HCT116 (cell line): ENCODE measurements around the gene NDUFS1.

ENCODE experiments used
- POLR2A ChIP-seq: IDR thresholded peaks from 2 replicates; pipeline ENCODE4 v1.7.0; 2011; ENCODE audit warnings: borderline replicate concordance; ENCODE audit not compliant: insufficient read depth, insufficient read length; ENCODE audit errors: extremely low read depth
- POLR2AphosphoS5 ChIP-seq: IDR thresholded peaks from 2 replicates; pipeline ENCODE4 v1.6.1; 2011; ENCODE audit warnings: mild to moderate bottlenecking, low read depth, low read length, moderate library complexity
- SP1 ChIP-seq: IDR thresholded peaks from 2 replicates; pipeline ENCODE4 v1.6.1; 2012; ENCODE audit warnings: low read depth
- TF ChIP-seq, protein P1 (sequence below), 3 experiments: fragments of 200-600 bp in 1 of 3; sonication (generic) in 1 of 3; IDR thresholded peaks in 2 of 3; conservative IDR thresholded peaks in 1 of 3; 2 replicates each; pipeline ENCODE4 v1.5.1; 2012 to 2017; ENCODE audit warnings: low read depth in 2 of 3, low read length in 2 of 3, antibody characterized with exemption in 1 of 3, borderline replicate concordance in 1 of 3, control low read depth in 1 of 3, mild to moderate bottlenecking in 1 of 3, mixed read lengths in 1 of 3, mixed run types in 1 of 3, moderate library complexity in 1 of 3; ENCODE audit not compliant: insufficient read depth in 1 of 3

DNA sequence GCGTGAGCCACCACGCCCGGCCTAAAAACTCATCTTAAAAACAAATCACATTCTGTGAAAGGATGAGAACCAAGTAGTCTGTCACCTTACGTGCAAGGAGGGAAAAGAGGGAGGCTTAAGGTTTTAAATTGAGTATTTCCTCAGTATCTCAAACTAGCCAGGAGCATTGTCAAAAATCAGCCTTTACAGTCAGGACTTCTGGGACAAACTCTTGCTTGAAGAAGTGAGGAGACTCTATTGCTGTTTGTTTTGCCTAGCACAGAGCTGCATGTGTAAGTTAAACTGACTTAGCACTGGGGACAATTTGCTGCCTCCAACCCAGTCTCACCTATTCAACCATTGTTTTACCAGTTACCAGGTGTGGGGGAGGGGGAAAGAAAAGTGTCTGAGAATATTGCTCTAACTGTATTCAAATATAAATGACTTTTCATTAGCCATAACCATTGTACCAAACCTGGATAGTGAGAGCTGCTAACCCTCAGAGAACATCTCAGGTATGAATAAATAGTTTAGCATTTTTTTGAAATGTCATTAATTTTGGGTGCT lies 76.9 kb downstream of the NDUFS1 start:
- TF ChIP-seq SP1, result no peak
- TF ChIP-seq, protein P1, sequence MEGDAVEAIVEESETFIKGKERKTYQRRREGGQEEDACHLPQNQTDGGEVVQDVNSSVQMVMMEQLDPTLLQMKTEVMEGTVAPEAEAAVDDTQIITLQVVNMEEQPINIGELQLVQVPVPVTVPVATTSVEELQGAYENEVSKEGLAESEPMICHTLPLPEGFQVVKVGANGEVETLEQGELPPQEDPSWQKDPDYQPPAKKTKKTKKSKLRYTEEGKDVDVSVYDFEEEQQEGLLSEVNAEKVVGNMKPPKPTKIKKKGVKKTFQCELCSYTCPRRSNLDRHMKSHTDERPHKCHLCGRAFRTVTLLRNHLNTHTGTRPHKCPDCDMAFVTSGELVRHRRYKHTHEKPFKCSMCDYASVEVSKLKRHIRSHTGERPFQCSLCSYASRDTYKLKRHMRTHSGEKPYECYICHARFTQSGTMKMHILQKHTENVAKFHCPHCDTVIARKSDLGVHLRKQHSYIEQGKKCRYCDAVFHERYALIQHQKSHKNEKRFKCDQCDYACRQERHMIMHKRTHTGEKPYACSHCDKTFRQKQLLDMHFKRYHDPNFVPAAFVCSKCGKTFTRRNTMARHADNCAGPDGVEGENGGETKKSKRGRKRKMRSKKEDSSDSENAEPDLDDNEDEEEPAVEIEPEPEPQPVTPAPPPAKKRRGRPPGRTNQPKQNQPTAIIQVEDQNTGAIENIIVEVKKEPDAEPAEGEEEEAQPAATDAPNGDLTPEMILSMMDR (IDR thresholded peaks at IDR 0.05 in 2 of 3, conservative IDR thresholded peaks at IDR 0.05 in 1 of 3; ENCODE audit: borderline replicate concordance in 1 of 3, insufficient read depth in 1 of 3, low read depth in 2 of 3, low read length in 2 of 3), result no peak
- TF ChIP-seq POLR2AphosphoS5, result no peak
- no peak for TF ChIP-seq POLR2A
